A549 (cell line): ENCODE measurements around the gene NPY2R. TPM values are rescaled to one million over a fixed set of nuclear protein-coding genes. Genes with fewer than 3 reads are reported as not detected.

Experiments used
- ATAC-seq, 2 experiments: fragments of 200-7000 bp in 1 of 2; fragments of >200 bp in 1 of 2; cut with Nextera tagmentation in 1 of 2; cut with Tn5 transposase in 1 of 2; 3 replicates each; pipeline versions ENCODE4 v1.8.0 to v1.9.1; 2018 to 2020; ENCODE audit warnings: mild to moderate bottlenecking in 1 of 2, moderate library complexity in 1 of 2
- CTCF ChIA-PET: fragments of 300-600 bp; sonication (Branson Sonifier 250); formaldehyde crosslinking; extraction: SDS; loops from one replicate; lab custom pipeline; 2021; ENCODE audit warnings: antibody characterized with exemption, inconsistent platforms; lab: Yijun Ruan, JAX
- POLR2A ChIA-PET: fragments of 350-600 bp; formaldehyde crosslinking; extraction: SDS; loops from one replicate; lab custom pipeline; 2021; ENCODE audit warnings: antibody characterized with exemption, inconsistent platforms; lab: Yijun Ruan, JAX
- DNase-seq, 2 experiments: peaks; one replicate each; pipeline versions ENCODE4 v3.0.0 to v3.0.0-alpha.2; 2011 to 2016; ENCODE audit warnings: low read depth in 1 of 2, low spot score in 1 of 2
- FAIRE-seq: peaks from 2 replicates; lab custom pipeline; 2011; peaks lifted over from hg19 to GRCh38; lab: Jason Lieb, UNC
- H3K27ac ChIP-seq, 2 experiments: fragments of >200 bp; sonication (Bioruptor Twin); formaldehyde crosslinking; 3 replicates each; pipeline ENCODE4 v1.5.1; 2016 to 2017
- H3K4me1 ChIP-seq: fragments of >200 bp; sonication (Bioruptor Twin); formaldehyde crosslinking; 3 replicates; pipeline ENCODE4 v1.6.1; 2016
- H3K4me2 ChIP-seq: fragments of >200 bp; sonication (Bioruptor Twin); formaldehyde crosslinking; 3 replicates; pipeline ENCODE4 v1.6.1; 2016
- H3K4me3 ChIP-seq: fragments of >200 bp; sonication (Bioruptor Twin); formaldehyde crosslinking; 3 replicates; pipeline ENCODE4 v1.5.1; 2016
- H3K9me3 ChIP-seq: fragments of >200 bp; sonication (Bioruptor Twin); formaldehyde crosslinking; 3 replicates; pipeline ENCODE4 v1.6.1; 2016
- BHLHE40 ChIP-seq: IDR thresholded peaks from 2 replicates; pipeline ENCODE4 v1.6.1; 2012; ENCODE audit warnings: low read depth, low read length, inconsistent platforms
- CBX2 ChIP-seq: fragments of 200-600 bp; sonication (generic); IDR thresholded peaks from 2 replicates; pipeline ENCODE4 v1.6.1; 2016; ENCODE audit warnings: low read depth, mild to moderate bottlenecking, borderline replicate concordance
- CBX8 ChIP-seq: fragments of 200-600 bp; sonication (generic); IDR thresholded peaks from 2 replicates; pipeline ENCODE4 v1.6.1; 2016
- CEBPB ChIP-seq, 2 experiments: fragments of >200 bp in 1 of 2; sonication (Bioruptor Twin) in 1 of 2; formaldehyde crosslinking in 1 of 2; IDR thresholded peaks; 2 replicates each; pipeline ENCODE4 v1.6.1; 2012 to 2016
- CHD2 ChIP-seq: fragments of 150-350 bp; IDR thresholded peaks from 2 replicates; pipeline ENCODE4 v1.6.1; 2014; ENCODE audit warnings: low read length; ENCODE audit not compliant: partially characterized antibody
- ESRRA ChIP-seq: fragments of 150-350 bp; IDR thresholded peaks from 2 replicates; pipeline ENCODE4 v1.6.1; 2014; ENCODE audit warnings: mild to moderate bottlenecking, low read length, borderline replicate concordance
- FOSB ChIP-seq: fragments of 250-450 bp; sonication (Bioruptor Pico); IDR thresholded peaks from 2 replicates; pipeline ENCODE4 v1.5.0; 2020; ENCODE audit warnings: mild to moderate bottlenecking, moderate library complexity
- FOXS1 ChIP-seq: fragments of 250-450 bp; sonication (Bioruptor Pico); IDR thresholded peaks from 2 replicates; pipeline ENCODE4 v1.5.0; 2020; ENCODE audit warnings: mild to moderate bottlenecking, moderate library complexity
- HEYL ChIP-seq: fragments of 250-450 bp; sonication (Bioruptor Pico); IDR thresholded peaks from 2 replicates; pipeline ENCODE4 v1.8.0; 2021; ENCODE audit warnings: mild to moderate bottlenecking, moderate library complexity
- HOXA7 ChIP-seq: fragments of 250-450 bp; sonication (Bioruptor Pico); IDR thresholded peaks from 2 replicates; pipeline ENCODE4 v1.5.0; 2020; ENCODE audit warnings: mild to moderate bottlenecking, moderate library complexity
- HOXB13 ChIP-seq: fragments of 250-450 bp; sonication (Bioruptor Pico); IDR thresholded peaks from 2 replicates; pipeline ENCODE4 v1.5.0; 2020; ENCODE audit warnings: low read depth, mild to moderate bottlenecking, moderate library complexity
- HOXB5 ChIP-seq: fragments of 250-450 bp; sonication (Bioruptor Pico); IDR thresholded peaks from 2 replicates; pipeline ENCODE4 v1.5.0; 2020; ENCODE audit warnings: mild to moderate bottlenecking, moderate library complexity
- KDM5A ChIP-seq: fragments of 200-600 bp; sonication (generic); IDR thresholded peaks from 2 replicates; pipeline ENCODE4 v1.6.1; 2016; ENCODE audit warnings: antibody characterized with exemption, mild to moderate bottlenecking
- MAFK ChIP-seq: fragments of 450-650 bp; IDR thresholded peaks from 2 replicates; pipeline ENCODE4 v1.6.1; 2014; ENCODE audit not compliant: partially characterized antibody
- MYC ChIP-seq: IDR thresholded peaks from 2 replicates; pipeline ENCODE4 v1.6.1; 2012; ENCODE audit warnings: mild to moderate bottlenecking, inconsistent platforms, low read length, improper control_type of control experiment, borderline replicate concordance
- NFE2L2 ChIP-seq: fragments of 150-350 bp; conservative IDR thresholded peaks from 2 replicates; pipeline ENCODE4 v1.6.1; 2014; ENCODE audit warnings: low read length
- NPAS2 ChIP-seq: fragments of 250-450 bp; sonication (Bioruptor Pico); IDR thresholded peaks from 2 replicates; pipeline ENCODE4 v1.8.0; 2022; ENCODE audit warnings: mild to moderate bottlenecking, moderate library complexity, borderline replicate concordance
- NR3C1 ChIP-seq: fragments of >200 bp; sonication (Bioruptor Twin); formaldehyde crosslinking; IDR thresholded peaks from 3 replicates; pipeline ENCODE4 v1.6.1; 2017
- POLR2A ChIP-seq: IDR thresholded peaks from 2 replicates; pipeline ENCODE4 v1.6.1; 2012; ENCODE audit warnings: mild to moderate bottlenecking, low read length
- RARB ChIP-seq: fragments of 250-450 bp; sonication (Bioruptor Pico); IDR thresholded peaks from 2 replicates; pipeline ENCODE4 v1.8.0; 2021; ENCODE audit warnings: mild to moderate bottlenecking, moderate library complexity
- RNF2 ChIP-seq: fragments of 200-600 bp; sonication (generic); IDR thresholded peaks from 2 replicates; pipeline ENCODE4 v1.6.1; 2016; ENCODE audit warnings: low read depth, mild to moderate bottlenecking, antibody characterized with exemption, moderate library complexity, borderline replicate concordance
- SMC3 ChIP-seq: fragments of >200 bp; sonication (Bioruptor Twin); formaldehyde crosslinking; IDR thresholded peaks from 3 replicates; pipeline ENCODE4 v1.6.1; 2018; ENCODE audit warnings: inconsistent platforms
- SREBF2 ChIP-seq: fragments of 450-650 bp; IDR thresholded peaks from 2 replicates; pipeline ENCODE4 v1.6.1; 2014; ENCODE audit warnings: mild to moderate bottlenecking, moderate library complexity
- TFCP2L1 ChIP-seq: fragments of 250-450 bp; sonication (Bioruptor Pico); IDR thresholded peaks from 2 replicates; pipeline ENCODE4 v1.5.0; 2021; ENCODE audit warnings: mild to moderate bottlenecking
- ZFP36 ChIP-seq: fragments of 450-650 bp; IDR thresholded peaks from 2 replicates; pipeline ENCODE4 v1.6.1; 2014; ENCODE audit warnings: borderline replicate concordance; ENCODE audit not compliant: partially characterized antibody
- ZNF302 ChIP-seq: fragments of 250-450 bp; sonication (Bioruptor Pico); IDR thresholded peaks from 2 replicates; pipeline ENCODE4 v1.9.0; 2021; ENCODE audit warnings: inconsistent platforms, mild to moderate bottlenecking, moderate library complexity
- ZSCAN20 ChIP-seq: fragments of 250-450 bp; sonication (Bioruptor Pico); IDR thresholded peaks from 2 replicates; pipeline ENCODE4 v1.8.0; 2022; ENCODE audit warnings: mild to moderate bottlenecking, moderate library complexity
- WGBS: methylation state at CpG from one replicate; pipeline ENCODE4 v1.1.6; 2017; ENCODE audit errors: missing lambda C conversion rate; 5-methylcytosine and 5-hydroxymethylcytosine counted together
- polyA plus RNA-seq, 4 experiments: library from polyadenylated mRNA; depleted of rRNA in 3 of 4; stranded (reverse); fragments of >200 nt; fragmentation: RNase III in 1 of 4; extraction: RNeasy Plus Mini Kit Qiagen cat#74134 plus additional on column Dnase treatment in 1 of 4; gene quantifications; 2 replicates in 3 of 4; 3 replicates in 1 of 4; pipeline ENCODE4 v1.2.3, GENCODE V29; 2011 to 2017
- TF ChIP-seq, protein P1 (sequence below): fragments of >200 bp; sonication (Bioruptor Twin); formaldehyde crosslinking; IDR thresholded peaks from 3 replicates; pipeline ENCODE4 v1.5.1; 2016
- TF ChIP-seq, protein P2 (sequence below): fragments of 250-450 bp; sonication (Bioruptor Pico); IDR thresholded peaks from 2 replicates; pipeline ENCODE4 v1.5.0; 2020; ENCODE audit warnings: low read depth, mild to moderate bottlenecking, moderate library complexity
- TF ChIP-seq, protein P3 (sequence below): fragments of 250-450 bp; sonication (Bioruptor Pico); IDR thresholded peaks from 2 replicates; pipeline ENCODE4 v1.5.0; 2021; ENCODE audit warnings: mild to moderate bottlenecking, moderate library complexity, borderline replicate concordance
- TF ChIP-seq, protein P4 (sequence below): fragments of 450-650 bp; IDR thresholded peaks from 2 replicates; pipeline ENCODE4 v1.6.1; 2014; ENCODE audit warnings: antibody characterized with exemption

Gene NPY2R
- polyA plus RNA-seq, 2 of the 4 experiments (the other 2 are of a cell fraction): 0.05 to 0.26 TPM

DNA sequence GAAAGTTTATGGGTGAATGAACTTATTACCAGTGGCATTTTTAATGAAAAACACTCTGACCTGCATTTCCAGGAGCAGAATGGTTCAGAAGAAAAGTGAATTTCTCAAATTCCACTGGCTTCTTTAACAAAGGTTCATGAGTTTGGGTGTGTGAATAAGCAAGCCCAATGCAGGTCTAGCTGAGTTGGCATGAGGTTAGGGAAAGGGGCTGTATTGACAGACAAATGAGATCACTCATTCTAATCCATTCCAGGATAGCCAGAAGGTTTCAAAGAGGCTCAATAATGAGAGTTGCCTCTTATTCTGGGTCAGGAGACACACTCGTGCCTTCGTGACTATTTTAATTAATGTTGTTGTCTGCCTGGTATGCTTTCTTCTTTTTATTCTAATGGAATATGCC is 43.7 kb upstream of the NPY2R start:
- ChIA-PET CTCF (no interaction called here), POLR2A (no interaction called here)
- FAIRE-seq (no peak), DNase-seq (no peak)
- H3K4me2 ChIP-seq: no peak overlapping the region
- 8% methylated on average over 2 of the region's 2 CpGs for WGBS
- no peaks in the 10 kb centered on the region for H3K4me1 ChIP-seq
- H3K27ac ChIP-seq: no peak overlapping the region
- H3K4me3 ChIP-seq: no peak overlapping the region
- no peak for TF ChIP-seq RARB (CRISPR knock-in tag)
- TF ChIP-seq, protein P1, sequence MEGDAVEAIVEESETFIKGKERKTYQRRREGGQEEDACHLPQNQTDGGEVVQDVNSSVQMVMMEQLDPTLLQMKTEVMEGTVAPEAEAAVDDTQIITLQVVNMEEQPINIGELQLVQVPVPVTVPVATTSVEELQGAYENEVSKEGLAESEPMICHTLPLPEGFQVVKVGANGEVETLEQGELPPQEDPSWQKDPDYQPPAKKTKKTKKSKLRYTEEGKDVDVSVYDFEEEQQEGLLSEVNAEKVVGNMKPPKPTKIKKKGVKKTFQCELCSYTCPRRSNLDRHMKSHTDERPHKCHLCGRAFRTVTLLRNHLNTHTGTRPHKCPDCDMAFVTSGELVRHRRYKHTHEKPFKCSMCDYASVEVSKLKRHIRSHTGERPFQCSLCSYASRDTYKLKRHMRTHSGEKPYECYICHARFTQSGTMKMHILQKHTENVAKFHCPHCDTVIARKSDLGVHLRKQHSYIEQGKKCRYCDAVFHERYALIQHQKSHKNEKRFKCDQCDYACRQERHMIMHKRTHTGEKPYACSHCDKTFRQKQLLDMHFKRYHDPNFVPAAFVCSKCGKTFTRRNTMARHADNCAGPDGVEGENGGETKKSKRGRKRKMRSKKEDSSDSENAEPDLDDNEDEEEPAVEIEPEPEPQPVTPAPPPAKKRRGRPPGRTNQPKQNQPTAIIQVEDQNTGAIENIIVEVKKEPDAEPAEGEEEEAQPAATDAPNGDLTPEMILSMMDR: no peak
- no peak for TF ChIP-seq CBX8
- TF ChIP-seq ZSCAN20: no peak
- no peak for TF ChIP-seq NFE2L2
- no peak for TF ChIP-seq CHD2
- no peak for TF ChIP-seq HOXB5 (CRISPR knock-in tag)
- TF ChIP-seq NR3C1: no peak
- no peak for TF ChIP-seq CBX2
- TF ChIP-seq MYC: no peak
- TF ChIP-seq TFCP2L1 (CRISPR knock-in tag): no peak
- no peak for TF ChIP-seq NPAS2
- no peak for TF ChIP-seq ZFP36
- TF ChIP-seq BHLHE40: no peak
- no peak for TF ChIP-seq HOXB13 (CRISPR knock-in tag)
- TF ChIP-seq MAFK: no peak
- no peak for TF ChIP-seq SMC3
- TF ChIP-seq, protein P2, sequence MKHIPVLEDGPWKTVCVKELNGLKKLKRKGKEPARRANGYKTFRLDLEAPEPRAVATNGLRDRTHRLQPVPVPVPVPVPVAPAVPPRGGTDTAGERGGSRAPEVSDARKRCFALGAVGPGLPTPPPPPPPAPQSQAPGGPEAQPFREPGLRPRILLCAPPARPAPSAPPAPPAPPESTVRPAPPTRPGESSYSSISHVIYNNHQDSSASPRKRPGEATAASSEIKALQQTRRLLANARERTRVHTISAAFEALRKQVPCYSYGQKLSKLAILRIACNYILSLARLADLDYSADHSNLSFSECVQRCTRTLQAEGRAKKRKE (CRISPR knock-in tag): no peak
- no peak for TF ChIP-seq HEYL (CRISPR knock-in tag)
- TF ChIP-seq, all 56 proteins: peak for 0
- ATAC-seq: no peak
- no peaks in the 10 kb centered on the region for H3K9me3 ChIP-seq

DNA sequence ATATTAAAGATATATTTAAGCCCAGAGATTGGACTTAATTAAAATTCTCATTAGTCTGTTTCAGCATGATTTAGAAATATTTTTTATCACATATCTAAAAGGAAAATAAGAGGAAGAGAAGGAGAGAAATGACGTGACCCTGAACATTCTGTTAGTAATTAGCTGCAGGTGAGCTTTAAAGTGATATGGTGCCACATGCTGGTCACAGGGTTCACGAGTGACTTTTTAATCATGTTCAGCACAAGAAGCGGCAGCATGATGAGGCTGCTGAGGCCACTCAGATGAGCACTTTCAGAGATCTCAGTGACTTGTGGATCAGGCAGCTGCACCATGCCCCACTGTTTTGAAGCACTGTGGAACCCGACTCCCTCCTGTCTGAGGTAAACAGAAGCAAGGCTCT is 37.9 kb upstream of the NPY2R start:
- 38% methylated on average over 4 of the region's 4 CpGs for WGBS
- ChIA-PET CTCF (no interaction called here), POLR2A (no interaction called here)
- no peak overlapping the region for H3K27ac ChIP-seq
- no peak overlapping the region for H3K4me2 ChIP-seq
- no peaks in the 10 kb centered on the region for H3K9me3 ChIP-seq
- ATAC-seq (no peak), FAIRE-seq (no peak), DNase-seq (no peak)
- TF ChIP-seq NPAS2 (no peak), RNF2 (no peak), MYC (no peak), CBX2 (no peak), ZSCAN20 (no peak), CEBPB (IDR thresholded peaks at IDR 0.05) (no peak), ESRRA (no peak), POLR2A (no peak), ZFP36 (no peak)
- H3K4me3 ChIP-seq: no peak overlapping the region
- H3K4me1 ChIP-seq: no peaks in the 10 kb centered on the region

DNA sequence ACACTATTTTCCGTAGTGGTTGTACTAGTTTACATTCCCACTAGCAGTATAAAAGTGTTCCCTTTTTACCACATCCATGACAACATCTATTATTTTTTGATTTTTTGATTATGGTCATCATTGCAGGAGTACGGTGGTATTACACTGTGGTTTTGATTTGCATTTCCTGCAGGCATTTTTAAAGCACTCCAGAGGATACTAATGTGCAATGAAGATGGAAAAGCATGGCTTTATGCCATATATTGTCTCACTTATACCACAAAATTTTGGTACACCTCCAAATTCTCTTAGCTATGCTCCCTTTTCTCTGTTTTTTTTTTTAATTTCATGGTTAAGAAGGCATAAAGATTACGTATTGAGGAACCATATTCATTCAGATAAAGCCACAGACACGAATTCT is 35.1 kb upstream of the NPY2R start:
- no peak overlapping the region for H3K4me3 ChIP-seq
- CTCF ChIA-PET: no interaction called here
- no peak overlapping the region for H3K27ac ChIP-seq
- H3K4me2 ChIP-seq: no peak overlapping the region
- H3K9me3 ChIP-seq: no peaks in the 10 kb centered on the region
- no peak for ATAC-seq
- H3K4me1 ChIP-seq: no peaks in the 10 kb centered on the region
- WGBS: 26% methylated on average over 4 of the region's 4 CpGs
- POLR2A ChIA-PET: no interaction called here
- no peak for DNase-seq
- no peak for FAIRE-seq
- no peak for TF ChIP-seq BHLHE40
- no peak for TF ChIP-seq CHD2
- no peak for TF ChIP-seq KDM5A
- TF ChIP-seq, protein P3, sequence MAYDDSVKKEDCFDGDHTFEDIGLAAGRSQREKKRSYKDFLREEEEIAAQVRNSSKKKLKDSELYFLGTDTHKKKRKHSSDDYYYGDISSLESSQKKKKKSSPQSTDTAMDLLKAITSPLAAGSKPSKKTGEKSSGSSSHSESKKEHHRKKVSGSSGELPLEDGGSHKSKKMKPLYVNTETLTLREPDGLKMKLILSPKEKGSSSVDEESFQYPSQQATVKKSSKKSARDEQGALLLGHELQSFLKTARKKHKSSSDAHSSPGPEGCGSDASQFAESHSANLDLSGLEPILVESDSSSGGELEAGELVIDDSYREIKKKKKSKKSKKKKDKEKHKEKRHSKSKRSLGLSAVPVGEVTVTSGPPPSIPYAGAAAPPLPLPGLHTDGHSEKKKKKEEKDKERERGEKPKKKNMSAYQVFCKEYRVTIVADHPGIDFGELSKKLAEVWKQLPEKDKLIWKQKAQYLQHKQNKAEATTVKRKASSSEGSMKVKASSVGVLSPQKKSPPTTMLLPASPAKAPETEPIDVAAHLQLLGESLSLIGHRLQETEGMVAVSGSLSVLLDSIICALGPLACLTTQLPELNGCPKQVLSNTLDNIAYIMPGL (CRISPR knock-in tag): no peak
- no peak for TF ChIP-seq MAFK
- TF ChIP-seq SREBF2: no peak
- TF ChIP-seq ZNF302 (CRISPR knock-in tag): no peak
- TF ChIP-seq ESRRA: no peak
- no peak for TF ChIP-seq FOXS1 (CRISPR knock-in tag)
- TF ChIP-seq CBX8: no peak
- TF ChIP-seq ZSCAN20: no peak
- TF ChIP-seq FOSB: no peak
- TF ChIP-seq ZFP36: no peak
- TF ChIP-seq HOXA7 (CRISPR knock-in tag): no peak
- TF ChIP-seq, protein P4, sequence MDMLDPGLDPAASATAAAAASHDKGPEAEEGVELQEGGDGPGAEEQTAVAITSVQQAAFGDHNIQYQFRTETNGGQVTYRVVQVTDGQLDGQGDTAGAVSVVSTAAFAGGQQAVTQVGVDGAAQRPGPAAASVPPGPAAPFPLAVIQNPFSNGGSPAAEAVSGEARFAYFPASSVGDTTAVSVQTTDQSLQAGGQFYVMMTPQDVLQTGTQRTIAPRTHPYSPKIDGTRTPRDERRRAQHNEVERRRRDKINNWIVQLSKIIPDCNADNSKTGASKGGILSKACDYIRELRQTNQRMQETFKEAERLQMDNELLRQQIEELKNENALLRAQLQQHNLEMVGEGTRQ: no peak
